ENCODE results near the gene RUNX1. TPM values are rescaled to one million over a fixed set of nuclear protein-coding genes. Genes with fewer than 3 reads are reported as not detected.

RUNX1 gene
- total and polyA plus RNA-seq, 2 of the 13 experiments (the other 11 are each of a cell fraction or from before 2014, with no cell fraction given): 5.4 to 6.4 TPM

DNA sequence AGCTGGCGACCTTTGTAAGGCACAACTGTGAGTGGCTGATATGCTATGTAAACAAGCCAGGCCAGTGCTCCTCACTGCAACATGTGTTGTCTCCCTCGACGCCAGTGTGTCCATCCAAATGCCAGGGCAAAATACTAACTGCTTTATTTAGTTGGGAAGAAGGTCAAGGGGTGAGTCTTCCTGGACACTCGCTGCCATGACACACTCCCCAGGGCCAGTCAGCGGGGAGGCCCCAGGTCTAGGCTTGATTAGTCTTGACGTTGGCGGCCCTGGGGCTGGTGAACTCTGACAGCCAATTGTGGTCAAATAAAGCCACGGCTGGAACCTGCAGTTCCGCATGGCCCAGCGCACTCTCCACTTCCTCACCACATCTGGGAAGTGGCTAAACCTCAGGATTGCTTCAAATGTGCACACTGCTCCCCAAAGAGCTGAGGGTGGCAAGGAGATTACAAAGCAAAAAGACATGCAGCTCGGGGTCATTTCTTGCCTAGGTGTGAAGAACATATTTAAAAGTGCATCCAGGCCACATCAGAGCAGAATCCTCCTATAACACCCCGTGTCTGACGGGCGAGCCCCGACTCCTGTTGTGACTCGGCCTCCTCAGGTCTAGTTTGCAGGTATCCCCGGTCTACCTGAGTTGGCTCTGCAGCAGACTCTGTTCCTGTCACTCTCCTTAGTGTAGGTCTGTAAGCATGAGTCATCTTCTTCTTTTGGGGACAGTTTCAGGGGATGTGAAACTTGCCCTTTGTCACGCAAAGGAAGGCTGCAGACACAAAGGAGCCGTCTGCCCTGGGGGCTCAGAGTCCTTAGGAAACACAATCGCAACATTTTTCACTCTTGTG, 183.5 kb downstream of the RUNX1 start (continued):
- TF ChIP-seq TCF7 (IDR thresholded peaks at IDR 0.05; ENCODE audit: low read depth) (no peak), ESRRA (CRISPR knock-in tag; IDR thresholded peaks at IDR 0.05; ENCODE audit: low read depth) (peak; percentile 53; the same call in 1 of the 2 replicates), STAG1 (CRISPR knock-in tag; IDR thresholded peaks at IDR 0.05) (peak; percentile 12; the same call in 1 of the 2 replicates), GTF2F1 (IDR thresholded peaks at IDR 0.05; ENCODE audit: low read length) (no peak), ZNF777 (CRISPR knock-in tag; IDR thresholded peaks at IDR 0.05) (peak; percentile 40; the same call in 1 of the 2 replicates), CENPX (CRISPR knock-in tag; IDR thresholded peaks at IDR 0.05) (no peak)
- TF ChIP-seq, protein P1, sequence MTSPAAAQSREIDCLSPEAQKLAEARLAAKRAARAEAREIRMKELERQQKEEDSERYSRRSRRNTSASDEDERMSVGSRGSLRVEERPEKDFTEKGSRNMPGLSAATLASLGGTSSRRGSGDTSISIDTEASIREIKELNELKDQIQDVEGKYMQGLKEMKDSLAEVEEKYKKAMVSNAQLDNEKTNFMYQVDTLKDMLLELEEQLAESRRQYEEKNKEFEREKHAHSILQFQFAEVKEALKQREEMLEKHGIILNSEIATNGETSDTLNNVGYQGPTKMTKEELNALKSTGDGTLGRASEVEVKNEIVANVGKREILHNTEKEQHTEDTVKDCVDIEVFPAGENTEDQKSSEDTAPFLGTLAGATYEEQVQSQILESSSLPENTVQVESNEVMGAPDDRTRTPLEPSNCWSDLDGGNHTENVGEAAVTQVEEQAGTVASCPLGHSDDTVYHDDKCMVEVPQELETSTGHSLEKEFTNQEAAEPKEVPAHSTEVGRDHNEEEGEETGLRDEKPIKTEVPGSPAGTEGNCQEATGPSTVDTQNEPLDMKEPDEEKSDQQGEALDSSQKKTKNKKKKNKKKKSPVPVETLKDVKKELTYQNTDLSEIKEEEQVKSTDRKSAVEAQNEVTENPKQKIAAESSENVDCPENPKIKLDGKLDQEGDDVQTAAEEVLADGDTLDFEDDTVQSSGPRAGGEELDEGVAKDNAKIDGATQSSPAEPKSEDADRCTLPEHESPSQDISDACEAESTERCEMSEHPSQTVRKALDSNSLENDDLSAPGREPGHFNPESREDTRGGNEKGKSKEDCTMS (CRISPR knock-in tag; conservative IDR thresholded peaks at IDR 0.05): no peak
- TF ChIP-seq, protein P2, sequence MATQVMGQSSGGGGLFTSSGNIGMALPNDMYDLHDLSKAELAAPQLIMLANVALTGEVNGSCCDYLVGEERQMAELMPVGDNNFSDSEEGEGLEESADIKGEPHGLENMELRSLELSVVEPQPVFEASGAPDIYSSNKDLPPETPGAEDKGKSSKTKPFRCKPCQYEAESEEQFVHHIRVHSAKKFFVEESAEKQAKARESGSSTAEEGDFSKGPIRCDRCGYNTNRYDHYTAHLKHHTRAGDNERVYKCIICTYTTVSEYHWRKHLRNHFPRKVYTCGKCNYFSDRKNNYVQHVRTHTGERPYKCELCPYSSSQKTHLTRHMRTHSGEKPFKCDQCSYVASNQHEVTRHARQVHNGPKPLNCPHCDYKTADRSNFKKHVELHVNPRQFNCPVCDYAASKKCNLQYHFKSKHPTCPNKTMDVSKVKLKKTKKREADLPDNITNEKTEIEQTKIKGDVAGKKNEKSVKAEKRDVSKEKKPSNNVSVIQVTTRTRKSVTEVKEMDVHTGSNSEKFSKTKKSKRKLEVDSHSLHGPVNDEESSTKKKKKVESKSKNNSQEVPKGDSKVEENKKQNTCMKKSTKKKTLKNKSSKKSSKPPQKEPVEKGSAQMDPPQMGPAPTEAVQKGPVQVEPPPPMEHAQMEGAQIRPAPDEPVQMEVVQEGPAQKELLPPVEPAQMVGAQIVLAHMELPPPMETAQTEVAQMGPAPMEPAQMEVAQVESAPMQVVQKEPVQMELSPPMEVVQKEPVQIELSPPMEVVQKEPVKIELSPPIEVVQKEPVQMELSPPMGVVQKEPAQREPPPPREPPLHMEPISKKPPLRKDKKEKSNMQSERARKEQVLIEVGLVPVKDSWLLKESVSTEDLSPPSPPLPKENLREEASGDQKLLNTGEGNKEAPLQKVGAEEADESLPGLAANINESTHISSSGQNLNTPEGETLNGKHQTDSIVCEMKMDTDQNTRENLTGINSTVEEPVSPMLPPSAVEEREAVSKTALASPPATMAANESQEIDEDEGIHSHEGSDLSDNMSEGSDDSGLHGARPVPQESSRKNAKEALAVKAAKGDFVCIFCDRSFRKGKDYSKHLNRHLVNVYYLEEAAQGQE (IDR thresholded peaks at IDR 0.05; ENCODE audit: borderline replicate concordance in 1 of 2, low read depth in 1 of 2, low read length in 2 of 2): peak in 1 of 2 experiments; percentile 53; a peak in 2 of 4 replicates
- TF ChIP-seq, protein P3, sequence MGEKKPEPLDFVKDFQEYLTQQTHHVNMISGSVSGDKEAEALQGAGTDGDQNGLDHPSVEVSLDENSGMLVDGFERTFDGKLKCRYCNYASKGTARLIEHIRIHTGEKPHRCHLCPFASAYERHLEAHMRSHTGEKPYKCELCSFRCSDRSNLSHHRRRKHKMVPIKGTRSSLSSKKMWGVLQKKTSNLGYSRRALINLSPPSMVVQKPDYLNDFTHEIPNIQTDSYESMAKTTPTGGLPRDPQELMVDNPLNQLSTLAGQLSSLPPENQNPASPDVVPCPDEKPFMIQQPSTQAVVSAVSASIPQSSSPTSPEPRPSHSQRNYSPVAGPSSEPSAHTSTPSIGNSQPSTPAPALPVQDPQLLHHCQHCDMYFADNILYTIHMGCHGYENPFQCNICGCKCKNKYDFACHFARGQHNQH (CRISPR knock-in tag; IDR thresholded peaks at IDR 0.05): peak; percentile 46; the same call in 1 of the 2 replicates
- TF ChIP-seq, protein P4, sequence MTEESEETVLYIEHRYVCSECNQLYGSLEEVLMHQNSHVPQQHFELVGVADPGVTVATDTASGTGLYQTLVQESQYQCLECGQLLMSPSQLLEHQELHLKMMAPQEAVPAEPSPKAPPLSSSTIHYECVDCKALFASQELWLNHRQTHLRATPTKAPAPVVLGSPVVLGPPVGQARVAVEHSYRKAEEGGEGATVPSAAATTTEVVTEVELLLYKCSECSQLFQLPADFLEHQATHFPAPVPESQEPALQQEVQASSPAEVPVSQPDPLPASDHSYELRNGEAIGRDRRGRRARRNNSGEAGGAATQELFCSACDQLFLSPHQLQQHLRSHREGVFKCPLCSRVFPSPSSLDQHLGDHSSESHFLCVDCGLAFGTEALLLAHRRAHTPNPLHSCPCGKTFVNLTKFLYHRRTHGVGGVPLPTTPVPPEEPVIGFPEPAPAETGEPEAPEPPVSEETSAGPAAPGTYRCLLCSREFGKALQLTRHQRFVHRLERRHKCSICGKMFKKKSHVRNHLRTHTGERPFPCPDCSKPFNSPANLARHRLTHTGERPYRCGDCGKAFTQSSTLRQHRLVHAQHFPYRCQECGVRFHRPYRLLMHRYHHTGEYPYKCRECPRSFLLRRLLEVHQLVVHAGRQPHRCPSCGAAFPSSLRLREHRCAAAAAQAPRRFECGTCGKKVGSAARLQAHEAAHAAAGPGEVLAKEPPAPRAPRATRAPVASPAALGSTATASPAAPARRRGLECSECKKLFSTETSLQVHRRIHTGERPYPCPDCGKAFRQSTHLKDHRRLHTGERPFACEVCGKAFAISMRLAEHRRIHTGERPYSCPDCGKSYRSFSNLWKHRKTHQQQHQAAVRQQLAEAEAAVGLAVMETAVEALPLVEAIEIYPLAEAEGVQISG (CRISPR knock-in tag; IDR thresholded peaks at IDR 0.05): peak; percentile 73
- TF ChIP-seq, protein P5, sequence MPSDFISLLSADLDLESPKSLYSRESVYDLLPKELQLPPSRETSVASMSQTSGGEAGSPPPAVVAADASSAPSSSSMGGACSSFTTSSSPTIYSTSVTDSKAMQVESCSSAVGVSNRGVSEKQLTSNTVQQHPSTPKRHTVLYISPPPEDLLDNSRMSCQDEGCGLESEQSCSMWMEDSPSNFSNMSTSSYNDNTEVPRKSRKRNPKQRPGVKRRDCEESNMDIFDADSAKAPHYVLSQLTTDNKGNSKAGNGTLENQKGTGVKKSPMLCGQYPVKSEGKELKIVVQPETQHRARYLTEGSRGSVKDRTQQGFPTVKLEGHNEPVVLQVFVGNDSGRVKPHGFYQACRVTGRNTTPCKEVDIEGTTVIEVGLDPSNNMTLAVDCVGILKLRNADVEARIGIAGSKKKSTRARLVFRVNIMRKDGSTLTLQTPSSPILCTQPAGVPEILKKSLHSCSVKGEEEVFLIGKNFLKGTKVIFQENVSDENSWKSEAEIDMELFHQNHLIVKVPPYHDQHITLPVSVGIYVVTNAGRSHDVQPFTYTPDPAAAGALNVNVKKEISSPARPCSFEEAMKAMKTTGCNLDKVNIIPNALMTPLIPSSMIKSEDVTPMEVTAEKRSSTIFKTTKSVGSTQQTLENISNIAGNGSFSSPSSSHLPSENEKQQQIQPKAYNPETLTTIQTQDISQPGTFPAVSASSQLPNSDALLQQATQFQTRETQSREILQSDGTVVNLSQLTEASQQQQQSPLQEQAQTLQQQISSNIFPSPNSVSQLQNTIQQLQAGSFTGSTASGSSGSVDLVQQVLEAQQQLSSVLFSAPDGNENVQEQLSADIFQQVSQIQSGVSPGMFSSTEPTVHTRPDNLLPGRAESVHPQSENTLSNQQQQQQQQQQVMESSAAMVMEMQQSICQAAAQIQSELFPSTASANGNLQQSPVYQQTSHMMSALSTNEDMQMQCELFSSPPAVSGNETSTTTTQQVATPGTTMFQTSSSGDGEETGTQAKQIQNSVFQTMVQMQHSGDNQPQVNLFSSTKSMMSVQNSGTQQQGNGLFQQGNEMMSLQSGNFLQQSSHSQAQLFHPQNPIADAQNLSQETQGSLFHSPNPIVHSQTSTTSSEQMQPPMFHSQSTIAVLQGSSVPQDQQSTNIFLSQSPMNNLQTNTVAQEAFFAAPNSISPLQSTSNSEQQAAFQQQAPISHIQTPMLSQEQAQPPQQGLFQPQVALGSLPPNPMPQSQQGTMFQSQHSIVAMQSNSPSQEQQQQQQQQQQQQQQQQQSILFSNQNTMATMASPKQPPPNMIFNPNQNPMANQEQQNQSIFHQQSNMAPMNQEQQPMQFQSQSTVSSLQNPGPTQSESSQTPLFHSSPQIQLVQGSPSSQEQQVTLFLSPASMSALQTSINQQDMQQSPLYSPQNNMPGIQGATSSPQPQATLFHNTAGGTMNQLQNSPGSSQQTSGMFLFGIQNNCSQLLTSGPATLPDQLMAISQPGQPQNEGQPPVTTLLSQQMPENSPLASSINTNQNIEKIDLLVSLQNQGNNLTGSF (CRISPR knock-in tag; IDR thresholded peaks at IDR 0.05): no peak

All from HepG2 (cell line).